ENCODE results near the gene PPFIA1.

- TF ChIP-seq CTCF (IDR thresholded peaks at IDR 0.05) (no peak), POLR2AphosphoS5 (IDR thresholded peaks at IDR 0.05) (no peak), POLR2A (IDR thresholded peaks at IDR 0.05) (no peak)
Measured at GRCh38 chr11:70282012-70282411, 11.5 kb downstream of the PPFIA1 start.

All from sigmoid colon (tissue), 4 donors.